NCI-H1105 treated with DMSO at 0.1 percent for 48 hours (cell line): ENCODE results near the gene MS4A18.
A peak's percentile ranks its signal among the peaks of the same experiment; 100 is the strongest.

ENCODE experiments used
- DNase-seq: peaks from one replicate; lab custom pipeline; 2025; lab: John Stamatoyannopoulos, UW

Gene MS4A18

DNA sequence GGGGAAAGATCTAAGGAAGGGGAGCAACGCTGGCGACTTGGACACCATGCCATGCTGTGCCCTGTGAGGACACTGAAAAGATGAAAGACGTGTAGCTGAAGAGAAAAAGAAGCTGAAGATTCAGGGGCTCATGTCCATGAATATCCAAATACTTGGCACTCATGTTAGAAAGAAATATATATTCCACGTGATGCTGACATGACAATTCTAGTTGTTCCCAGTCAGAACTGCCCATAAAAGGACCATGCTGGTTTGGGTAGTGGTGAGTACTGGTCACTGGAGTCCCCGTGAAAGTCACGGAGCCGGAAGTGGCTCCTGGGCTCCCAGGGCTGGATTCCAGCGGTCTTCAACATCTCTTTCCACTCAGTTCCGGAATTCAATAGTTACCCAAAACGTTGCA is 42.0 kb downstream of the MS4A18 start:
- DNase-seq: no peak

- no peak for DNase-seq
Measured at GRCh38 chr11:60767388-60767811, 42.9 kb downstream of the MS4A18 start.

DNA sequence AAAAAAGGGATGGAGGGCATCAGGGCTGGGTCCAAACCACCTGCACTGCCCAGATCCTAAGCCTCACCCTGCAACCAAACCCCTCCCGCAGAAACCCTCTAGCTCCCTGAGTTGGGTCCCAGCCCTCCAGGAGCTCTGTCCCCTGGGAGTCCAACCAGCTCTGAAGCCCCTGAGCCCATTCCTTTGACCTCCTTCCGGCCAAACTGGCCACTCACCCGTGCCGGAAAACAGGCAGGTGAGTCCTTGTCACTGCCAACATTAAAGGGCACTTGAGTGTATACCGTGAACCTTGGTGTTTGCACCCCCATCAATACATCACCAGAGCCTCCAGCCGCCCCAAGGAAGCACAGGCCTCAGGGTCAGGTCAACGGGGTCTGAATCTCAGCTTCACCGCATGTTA is 43.7 kb downstream of the MS4A18 start:
- no peak for DNase-seq

GRCh38 chr11:60769273-60769672 is 44.8 kb downstream of the MS4A18 start:
- peak; percentile 8 for DNase-seq

- no peak for DNase-seq
Measured at GRCh38 chr11:60769811-60770210, 45.3 kb downstream of the MS4A18 start.

- DNase-seq: no peak
Measured at GRCh38 chr11:60771146-60771545, 46.6 kb downstream of the MS4A18 start.

DNA sequence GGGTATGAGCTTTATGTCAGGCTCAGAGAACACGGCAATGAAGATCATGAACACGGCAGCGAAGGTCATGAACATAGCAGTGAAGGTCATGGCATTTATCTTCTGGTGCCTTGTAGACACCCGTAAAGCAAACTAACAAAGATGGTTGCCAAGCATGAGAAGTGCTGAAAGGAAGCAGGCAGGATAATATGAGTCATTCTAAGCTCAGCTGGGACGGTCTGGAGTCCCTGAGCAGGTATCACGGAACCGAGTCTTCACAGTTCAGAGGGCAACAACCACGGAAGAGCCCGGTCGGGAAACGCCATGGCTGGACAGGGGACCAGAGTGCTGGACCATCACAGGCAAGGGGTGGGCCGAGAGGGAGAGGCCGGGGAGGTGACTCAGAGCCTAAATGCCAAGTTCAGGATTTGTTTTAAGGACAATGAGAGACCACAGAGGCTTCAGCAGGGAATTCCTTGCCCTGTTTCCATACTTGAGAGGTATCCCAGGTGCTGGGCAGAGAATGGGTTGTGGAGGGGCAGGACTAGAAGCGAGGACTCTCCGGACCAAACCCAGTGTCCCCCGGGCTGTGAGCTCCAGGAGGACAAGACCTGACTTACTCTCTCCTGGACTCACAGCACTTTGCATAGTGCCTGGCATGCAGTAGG is 47.5 kb downstream of the MS4A18 start:
- no peak for DNase-seq

DNA sequence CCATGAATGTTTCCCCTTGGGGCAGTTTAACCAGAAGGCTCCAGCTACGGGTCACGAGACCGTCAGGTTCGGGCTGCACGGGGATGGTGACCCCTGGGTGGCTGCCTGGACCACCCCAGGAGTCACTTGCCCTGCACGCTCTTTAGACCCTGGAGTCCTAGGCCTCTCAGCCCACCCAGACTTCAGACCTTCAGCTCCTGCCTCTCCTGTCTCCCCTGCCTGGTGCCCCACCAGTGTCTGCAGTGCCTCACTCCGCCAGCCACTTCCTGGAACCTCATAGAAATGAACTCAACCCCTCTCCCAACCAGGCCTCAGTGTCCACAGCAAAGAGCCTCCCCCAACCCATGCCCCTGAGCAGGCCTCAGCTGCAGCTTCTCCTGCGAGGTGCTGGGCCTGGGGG is 48.1 kb downstream of the MS4A18 start:
- no peak for DNase-seq

GRCh38 chr11:60774726-60775125 is 50.2 kb downstream of the MS4A18 start:
- DNase-seq: no peak

DNA sequence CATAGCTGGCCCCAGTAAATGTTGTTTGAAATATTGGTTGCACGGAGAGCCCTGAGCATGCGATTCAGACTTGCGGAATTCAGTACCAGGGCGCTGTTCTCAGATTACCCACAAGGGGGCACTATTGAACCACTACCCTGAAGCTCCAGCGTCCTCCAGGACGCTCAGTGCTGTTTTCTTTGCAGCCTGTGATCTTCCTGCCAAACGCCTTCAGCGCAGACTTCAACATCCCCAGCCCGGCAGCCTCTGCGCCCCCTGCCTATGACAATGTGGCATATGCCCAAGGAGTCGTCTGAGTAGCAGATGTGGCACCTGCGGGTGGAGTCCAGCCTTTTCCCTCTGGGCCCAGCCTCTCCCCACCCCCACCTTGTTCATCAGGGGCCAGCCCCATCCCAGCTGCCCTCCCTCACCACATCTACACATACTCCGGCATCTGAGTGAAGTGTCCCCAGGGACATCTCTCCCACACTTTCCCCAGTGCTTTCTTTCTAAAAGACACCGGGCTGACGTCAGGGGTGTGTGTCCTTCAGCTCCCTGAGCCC is 51.0 kb downstream of the MS4A18 start:
- DNase-seq: peak; percentile 92

GRCh38 chr11:60776167-60776566 is 51.6 kb downstream of the MS4A18 start:
- DNase-seq: no peak

- DNase-seq: no peak
Measured at GRCh38 chr11:60777106-60777505, 52.6 kb downstream of the MS4A18 start.

DNA sequence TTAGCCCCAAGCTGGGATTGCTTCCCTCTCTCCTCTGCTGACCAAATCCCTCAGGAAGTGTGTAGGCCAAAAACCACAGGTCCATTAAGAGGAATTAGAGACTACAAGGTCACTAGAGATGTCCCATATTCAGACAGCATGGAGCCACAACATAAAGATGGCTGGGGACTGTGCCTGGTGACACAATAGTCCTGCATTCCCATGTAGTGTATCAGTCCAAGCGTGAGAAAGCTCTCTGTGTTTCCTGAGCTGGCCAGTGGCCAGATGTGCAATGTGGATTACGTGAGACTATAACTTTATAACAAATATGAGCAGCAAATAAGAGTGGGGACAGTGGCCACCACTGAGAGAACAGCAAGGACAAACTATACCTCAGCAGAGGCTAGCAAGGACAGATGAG is 53.1 kb downstream of the MS4A18 start:
- DNase-seq: no peak

DNA sequence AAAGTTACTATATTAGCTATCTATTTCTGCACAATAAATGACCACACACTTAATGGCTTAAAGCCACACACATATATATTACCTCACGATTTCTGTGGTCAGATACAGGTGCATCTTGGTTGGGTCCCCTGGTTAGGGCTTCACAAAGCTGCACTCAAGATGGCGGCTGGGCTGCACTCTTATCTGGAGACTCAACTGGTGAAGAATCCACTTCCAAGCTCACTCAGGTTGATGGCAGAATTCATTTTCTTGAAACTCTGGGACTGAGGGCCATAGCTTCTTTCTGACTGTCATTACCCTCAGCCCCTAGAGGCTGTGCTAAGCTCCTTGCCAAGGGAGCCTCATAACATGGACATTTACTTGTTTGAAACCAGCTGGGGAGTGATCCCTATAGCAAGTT is 55.5 kb downstream of the MS4A18 start:
- no peak for DNase-seq

DNA sequence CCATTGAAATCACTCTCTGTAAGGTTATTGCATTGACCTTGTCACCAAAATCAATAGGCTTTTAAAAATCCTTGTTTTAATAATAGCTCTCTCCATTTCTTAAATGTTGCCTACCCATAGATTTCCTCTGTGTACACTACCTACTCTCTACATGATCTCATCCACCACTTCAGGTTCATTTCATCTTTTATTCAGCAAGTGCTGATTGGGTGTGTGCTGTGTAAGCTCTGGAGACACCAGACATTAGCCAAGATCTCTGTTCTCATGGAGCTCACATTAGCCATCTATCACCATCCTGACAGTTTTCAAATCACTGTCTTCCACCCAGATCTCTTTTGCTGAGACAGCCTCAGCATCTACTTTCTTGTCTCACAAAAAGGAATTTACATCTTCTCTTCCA is 56.3 kb downstream of the MS4A18 start:
- no peak for DNase-seq

- no peak for DNase-seq
Measured at GRCh38 chr11:60781286-60781980, 56.9 kb downstream of the MS4A18 start.

GRCh38 chr11:60781981-60782316 is 57.4 kb downstream of the MS4A18 start:
- no peak for DNase-seq

DNA sequence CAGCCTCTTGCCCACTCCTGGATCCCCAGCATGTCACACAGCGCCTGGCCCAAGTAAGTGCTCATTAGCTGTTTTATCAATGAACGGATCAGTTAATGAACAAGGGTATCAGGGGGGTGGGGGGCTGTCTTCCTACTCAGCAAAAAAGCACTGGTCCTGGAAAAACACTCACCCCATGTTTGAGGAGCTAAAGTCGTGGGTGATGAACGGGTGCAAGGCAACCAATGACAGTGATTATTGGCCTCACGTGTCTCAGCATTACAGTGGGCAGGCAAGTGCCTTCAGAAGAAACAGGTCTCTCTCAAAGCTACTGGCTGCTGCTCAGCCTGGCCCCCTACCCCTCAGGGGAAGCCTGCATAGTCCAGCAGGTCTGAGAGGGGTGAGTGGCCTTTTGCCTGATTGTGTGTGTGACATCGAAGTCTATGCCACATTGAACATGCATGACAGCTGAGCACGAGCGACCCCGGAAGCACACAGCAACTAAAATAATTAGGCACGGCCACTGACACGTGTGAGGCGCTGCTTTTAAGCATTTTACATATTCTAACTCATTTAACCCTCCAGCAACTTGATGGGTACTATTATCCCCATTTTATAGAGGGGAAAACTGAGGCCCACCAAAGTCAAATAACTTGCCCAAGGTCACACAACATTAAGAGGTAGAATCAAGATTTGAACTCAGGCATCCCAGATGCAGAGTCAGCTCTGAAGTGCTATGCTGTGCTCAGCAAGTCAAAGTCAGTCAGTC is 58.0 kb downstream of the MS4A18 start:
- no peak for DNase-seq

GRCh38 chr11:60783141-60783484 is 58.6 kb downstream of the MS4A18 start:
- DNase-seq: no peak

- DNase-seq: no peak
Measured at GRCh38 chr11:60783911-60784310, 59.4 kb downstream of the MS4A18 start.

- no peak for DNase-seq
Measured at GRCh38 chr11:60785136-60785535, 60.6 kb downstream of the MS4A18 start, which contains the start of gene MS4A10. MS4A10 (plus strand) TSS chr11:60785333; CDS start chr11:60790336, 5,003 bp downstream.

DNA sequence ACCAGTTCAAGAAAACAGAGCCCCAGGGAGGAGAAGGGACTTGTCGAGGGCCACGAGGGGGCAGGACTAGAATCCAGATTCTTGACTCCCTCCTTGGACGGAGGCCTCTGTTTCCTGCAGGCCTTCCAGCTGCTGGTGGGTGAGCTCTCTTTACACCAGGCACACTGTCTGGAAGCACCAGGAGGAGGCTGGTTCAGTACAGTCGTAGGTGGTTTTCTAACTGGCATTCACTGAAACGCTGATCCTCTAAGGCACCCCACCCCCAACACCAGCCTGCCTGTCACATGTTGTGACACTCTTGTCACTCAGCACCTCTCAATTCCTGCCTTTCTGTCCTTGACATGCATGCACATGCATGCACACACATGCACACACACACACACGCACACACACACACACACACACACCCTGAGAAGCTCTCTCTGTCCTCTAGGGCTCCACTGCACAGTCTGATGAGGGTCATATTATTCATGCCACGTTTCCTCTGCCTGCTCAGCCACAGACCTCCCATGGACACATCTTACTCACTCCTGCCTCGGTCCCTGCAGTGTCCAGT is 61.4 kb downstream of the MS4A18 start:
- DNase-seq: no peak
